ENCODE results near the gene SFXN5. TPM values are rescaled to one million over a fixed set of nuclear protein-coding genes. Genes with fewer than 3 reads are reported as not detected.

Gene SFXN5
- total and polyA plus RNA-seq, 7 donors: 5.1 to 17.1 (median 12.2) TPM

- H3K4me3 ChIP-seq: no peak overlapping the region
- no peaks in the 10 kb centered on the region for H3K9me3 ChIP-seq
- WGBS, 3 donors: 96 to 97% (median 97%) methylated on average over 2 of the region's 2 CpGs
- H3K36me3 ChIP-seq (ENCODE audit: insufficient read depth in 1 of 2, low read depth in 1 of 2): peaks cover 0 to 10% of the 10 kb centered on the region in 2 donors
- H3K4me1 ChIP-seq: no peaks in the 10 kb centered on the region
- TF ChIP-seq, protein P1, sequence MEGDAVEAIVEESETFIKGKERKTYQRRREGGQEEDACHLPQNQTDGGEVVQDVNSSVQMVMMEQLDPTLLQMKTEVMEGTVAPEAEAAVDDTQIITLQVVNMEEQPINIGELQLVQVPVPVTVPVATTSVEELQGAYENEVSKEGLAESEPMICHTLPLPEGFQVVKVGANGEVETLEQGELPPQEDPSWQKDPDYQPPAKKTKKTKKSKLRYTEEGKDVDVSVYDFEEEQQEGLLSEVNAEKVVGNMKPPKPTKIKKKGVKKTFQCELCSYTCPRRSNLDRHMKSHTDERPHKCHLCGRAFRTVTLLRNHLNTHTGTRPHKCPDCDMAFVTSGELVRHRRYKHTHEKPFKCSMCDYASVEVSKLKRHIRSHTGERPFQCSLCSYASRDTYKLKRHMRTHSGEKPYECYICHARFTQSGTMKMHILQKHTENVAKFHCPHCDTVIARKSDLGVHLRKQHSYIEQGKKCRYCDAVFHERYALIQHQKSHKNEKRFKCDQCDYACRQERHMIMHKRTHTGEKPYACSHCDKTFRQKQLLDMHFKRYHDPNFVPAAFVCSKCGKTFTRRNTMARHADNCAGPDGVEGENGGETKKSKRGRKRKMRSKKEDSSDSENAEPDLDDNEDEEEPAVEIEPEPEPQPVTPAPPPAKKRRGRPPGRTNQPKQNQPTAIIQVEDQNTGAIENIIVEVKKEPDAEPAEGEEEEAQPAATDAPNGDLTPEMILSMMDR (IDR thresholded peaks at IDR 0.05): no peak
- DNase-seq (no peak), ATAC-seq (no peak)
- no peak overlapping the region for H3K27ac ChIP-seq
- no peaks in the 10 kb centered on the region for H3K27me3 ChIP-seq (ENCODE audit: insufficient read depth in 3 of 3, low read length in 2 of 3)
- intact Hi-C loops (cut with DNase I): no loop called here
Observed at GRCh38 chr2:72949045-72949444, 122.5 kb downstream of the SFXN5 start.

- Histone ChIP-seq H3K27ac (no peak overlapping the region), H3K9me3 (no peaks in the 10 kb centered on the region), H3K4me3 (no peak overlapping the region), H3K4me1 (no peaks in the 10 kb centered on the region), H3K36me3 (ENCODE audit: insufficient read depth in 1 of 2, low read depth in 1 of 2) (peaks cover 0 to 18% of the 10 kb centered on the region in 2 donors), H3K27me3 (ENCODE audit: insufficient read depth in 3 of 3, low read length in 2 of 3) (no peaks in the 10 kb centered on the region)
- no peak for DNase-seq
- TF ChIP-seq, protein P1 (IDR thresholded peaks at IDR 0.05): no peak
- intact Hi-C loops (cut with DNase I): no loop called here
- 90 to 94% (median 92%) methylated on average over 10 of the region's 10 CpGs for WGBS, 3 donors
- no peak for ATAC-seq
Observed at GRCh38 chr2:72947952-72948830, 123.3 kb downstream of the SFXN5 start.

- intact Hi-C loops (cut with DNase I): no loop called here
- WGBS, 3 donors: 88 to 92% (median 92%) methylated on average over 9 of the region's 9 CpGs
- Histone ChIP-seq H3K4me3 (no peak overlapping the region), H3K36me3 (ENCODE audit: insufficient read depth in 1 of 2, low read depth in 1 of 2) (peaks cover 0 to 18% of the 10 kb centered on the region in 2 donors), H3K4me1 (no peaks in the 10 kb centered on the region), H3K27me3 (ENCODE audit: insufficient read depth in 3 of 3, low read length in 2 of 3) (no peaks in the 10 kb centered on the region), H3K9me3 (no peaks in the 10 kb centered on the region), H3K27ac (no peak overlapping the region)
- TF ChIP-seq, protein P1 (IDR thresholded peaks at IDR 0.05): no peak
- ATAC-seq (no peak), DNase-seq (no peak)
Observed at GRCh38 chr2:72946466-72946865, 125.0 kb downstream of the SFXN5 start.

- DNase-seq (no peak), ATAC-seq (no peak)
- Histone ChIP-seq H3K9me3 (no peaks in the 10 kb centered on the region), H3K27ac (no peak overlapping the region), H3K36me3 (ENCODE audit: insufficient read depth in 1 of 2, low read depth in 1 of 2) (peaks cover 0 to 18% of the 10 kb centered on the region in 2 donors), H3K4me1 (no peaks in the 10 kb centered on the region), H3K27me3 (ENCODE audit: insufficient read depth in 3 of 3, low read length in 2 of 3) (no peaks in the 10 kb centered on the region), H3K4me3 (no peak overlapping the region)
- TF ChIP-seq, protein P1 (IDR thresholded peaks at IDR 0.05): no peak
- WGBS, 3 donors: 94 to 99% (median 97%) methylated on average over 9 of the region's 9 CpGs
- intact Hi-C loops (cut with DNase I): no loop called here
Observed at GRCh38 chr2:72945450-72946019, 126.0 kb downstream of the SFXN5 start.

Data from psoas muscle (tissue), 8 donors.